Sigmoid colon (tissue), 4 donors: ENCODE results near the gene AHR.

ENCODE experiments used
- CTCF ChIP-seq, 4 experiments: fragments of 450-650 bp in 3 of 4; fragments of 200-600 bp in 1 of 4; IDR thresholded peaks; one replicate each; pipeline ENCODE4 v1.5.1; 2016 to 2019; ENCODE audit warnings: antibody characterized with exemption in 4 of 4, mild to moderate bottlenecking in 3 of 4, moderate library complexity in 2 of 4
- EP300 ChIP-seq, 4 donors: sonication (generic); formaldehyde crosslinking; IDR thresholded peaks; one replicate each; pipeline ENCODE4 v1.6.1; 2017; ENCODE audit warnings: antibody characterized with exemption in 4 of 4
- POLR2A ChIP-seq, 2 donors: fragments of 450-650 bp; IDR thresholded peaks; one replicate each; pipeline ENCODE4 v1.6.1; 2016; ENCODE audit warnings: antibody characterized with exemption in 2 of 2, mild to moderate bottlenecking in 2 of 2, moderate library complexity in 2 of 2
- POLR2AphosphoS5 ChIP-seq, 4 donors: sonication (generic); formaldehyde crosslinking; IDR thresholded peaks; one replicate each; pipeline ENCODE4 v1.6.1; 2017; ENCODE audit warnings: antibody characterized with exemption in 4 of 4

- TF ChIP-seq CTCF (IDR thresholded peaks at IDR 0.05) (no peak), POLR2AphosphoS5 (IDR thresholded peaks at IDR 0.05) (peak; percentile 85 to 97 (median 96)), POLR2A (IDR thresholded peaks at IDR 0.05) (peak; percentile 80 to 83), EP300 (IDR thresholded peaks at IDR 0.05) (no peak)
These were observed at the start of gene AHR for GRCh38 chr7:17298102-17298839.
